Activated T-cell treated with anti-CD3 and anti-CD28 coated beads, Interleukin-2, amount 50 U/mL, for 72 hours (primary cell): ENCODE measurements around the gene AVP. TPM values are rescaled to one million over a fixed set of nuclear protein-coding genes. Genes with fewer than 3 reads are reported as not detected.
"Not testable (repeated sequence)": the region's sequence is repeated elsewhere in the genome, so short reads cannot be mapped to it uniquely, and the experiment has no call there.

Experiments used
- ATAC-seq, 2 donors: fragments of 150-1000 bp; cut with Tn5 transposase; replicated peaks in 1 of 2; 2 replicates each; pipeline ENCODE4 v1.10.0; 2021; ENCODE audit warnings: moderate library complexity in 2 of 2, mild to moderate bottlenecking in 1 of 2
- DNase-seq, 2 donors: peaks; one replicate each; pipeline ENCODE4 v3.0.0; 2021 to 2022; ENCODE audit warnings: mixed read lengths in 1 of 2
- H3K27ac Mint-ChIP-seq: one replicate; pipeline ENCODE4 v1.8.0; 2022; ENCODE audit warnings: mild to moderate bottlenecking, moderate library complexity, mixed read lengths
- H3K27me3 Mint-ChIP-seq: one replicate; pipeline ENCODE4 v1.8.0; 2022; ENCODE audit warnings: low read depth, mixed read lengths
- H3K36me3 Mint-ChIP-seq, 2 donors: one replicate each; pipeline ENCODE4 v1.8.0; 2022; ENCODE audit warnings: mixed read lengths in 2 of 2, mild to moderate bottlenecking in 1 of 2; ENCODE audit not compliant: insufficient read depth in 2 of 2
- H3K4me1 Mint-ChIP-seq: one replicate; pipeline ENCODE4 v1.8.0; 2022; ENCODE audit warnings: low read depth, mixed read lengths
- H3K4me3 Mint-ChIP-seq, 2 donors: one replicate each; pipeline ENCODE4 v1.8.0; 2022; ENCODE audit warnings: mild to moderate bottlenecking in 2 of 2, mixed read lengths in 2 of 2, moderate library complexity in 2 of 2
- H3K9me3 Mint-ChIP-seq, 2 donors: one replicate each; pipeline ENCODE4 v1.8.0; 2022; ENCODE audit warnings: mixed read lengths in 2 of 2
- total RNA-seq, 2 donors: library from RNA; stranded (reverse); gene quantifications; one replicate each; pipeline ENCODE4 v1.2.3, GENCODE V29; 2022

Gene AVP
- not detected for total RNA-seq

GRCh38 chr20:3084283-3084985, at the start of gene AVP:
Gene AVP, minus strand, starts transcription at chr20:3084724. Its CDS starts 50 bp downstream, at chr20:3084674.
- DNase-seq (no peak), ATAC-seq (no peak)
- Mint-ChIP-seq H3K36me3 (no peaks in the 10 kb centered on the region), H3K27me3 (peaks cover 41% of the 10 kb centered on the region), H3K9me3 (no peaks in the 10 kb centered on the region), H3K27ac (no peak within 1 kb of the TSS), H3K4me1 (peaks cover 11% of the 10 kb centered on the region), H3K4me3 (peak within 1 kb of the TSS; percentile 59 to 79)

- H3K27me3 Mint-ChIP-seq = no peaks in the 10 kb centered on the region
- no peak overlapping the region for H3K4me3 Mint-ChIP-seq
- DNase-seq (no peak), ATAC-seq (no peak)
- H3K9me3 Mint-ChIP-seq = no peaks in the 10 kb centered on the region
- H3K36me3 Mint-ChIP-seq = no peaks in the 10 kb centered on the region
- H3K27ac Mint-ChIP-seq = no peak overlapping the region
- H3K4me1 Mint-ChIP-seq = peaks cover 21% of the 10 kb centered on the region
These were observed 49.6 kb upstream of the AVP start for GRCh38 chr20:3134151-3134550.

GRCh38 chr20:3133155-3133554, 48.6 kb upstream of the AVP start:
- Mint-ChIP-seq H3K36me3 (no peaks in the 10 kb centered on the region), H3K27ac (no peak overlapping the region), H3K27me3 (no peaks in the 10 kb centered on the region), H3K4me1 (peaks cover 27% of the 10 kb centered on the region), H3K4me3 (no peak overlapping the region), H3K9me3 (no peaks in the 10 kb centered on the region)
- DNase-seq (no peak), ATAC-seq (no peak)

GRCh38 chr20:3130051-3130600, 45.6 kb upstream of the AVP start:
- Mint-ChIP-seq H3K4me1 (peaks cover 12% of the 10 kb centered on the region), H3K4me3 (no peak overlapping the region), H3K27me3 (no peaks in the 10 kb centered on the region), H3K36me3 (peaks cover 2% of the 10 kb centered on the region in 2 donors), H3K9me3 (peaks cover 0 to 2% of the 10 kb centered on the region in 2 donors), H3K27ac (no peak overlapping the region)
- ATAC-seq (no peak), DNase-seq (no peak)

GRCh38 chr20:3129094-3129493, 44.6 kb upstream of the AVP start:
- Mint-ChIP-seq H3K4me3 (no peak overlapping the region), H3K27ac (no peak overlapping the region), H3K36me3 (peaks cover 2 to 11% of the 10 kb centered on the region in 2 donors)

GRCh38 chr20:3128275-3128984, 43.9 kb upstream of the AVP start:
- Mint-ChIP-seq H3K27ac (no peak overlapping the region), H3K9me3 (peaks cover 1 to 2% of the 10 kb centered on the region in 2 donors), H3K4me3 (no peak overlapping the region), H3K36me3 (peaks cover 4 to 13% of the 10 kb centered on the region in 2 donors), H3K27me3 (no peaks in the 10 kb centered on the region), H3K4me1 (peaks cover 13% of the 10 kb centered on the region)
- ATAC-seq = no peak
- no peak for DNase-seq

More at GRCh38 chr20:3129094-3129493, 44.6 kb upstream of the AVP start:
- H3K4me1 Mint-ChIP-seq = peaks cover 10% of the 10 kb centered on the region
- no peaks in the 10 kb centered on the region for H3K27me3 Mint-ChIP-seq
- ATAC-seq = no peak
- no peak for DNase-seq
- peaks cover 0 to 2% of the 10 kb centered on the region in 2 donors for H3K9me3 Mint-ChIP-seq

GRCh38 chr20:3126527-3126859, 42.0 kb upstream of the AVP start:
- Mint-ChIP-seq H3K27ac (no peak overlapping the region), H3K4me1 (peaks cover 33% of the 10 kb centered on the region), H3K4me3 (no peak overlapping the region)

GRCh38 chr20:3125776-3126526, 41.4 kb upstream of the AVP start:
- not testable (repeated sequence) for H3K4me3 Mint-ChIP-seq, H3K9me3 Mint-ChIP-seq, H3K27me3 Mint-ChIP-seq, ATAC-seq, DNase-seq
- H3K36me3 Mint-ChIP-seq = peaks cover 15 to 35% of the 10 kb centered on the region in 2 donors
- H3K27ac Mint-ChIP-seq = peak overlapping the region; percentile 38
- peaks cover 38% of the 10 kb centered on the region for H3K4me1 Mint-ChIP-seq

More at GRCh38 chr20:3126527-3126859, 42.0 kb upstream of the AVP start:
- peaks cover 12 to 31% of the 10 kb centered on the region in 2 donors for H3K36me3 Mint-ChIP-seq
- H3K27me3 Mint-ChIP-seq = no peaks in the 10 kb centered on the region
- no peak for DNase-seq
- ATAC-seq = no peak
- peaks cover 1 to 2% of the 10 kb centered on the region in 2 donors for H3K9me3 Mint-ChIP-seq

- DNase-seq, H3K9me3 Mint-ChIP-seq, H3K27ac Mint-ChIP-seq, H3K4me3 Mint-ChIP-seq, ATAC-seq, H3K27me3 Mint-ChIP-seq: not testable (repeated sequence)
- H3K4me1 Mint-ChIP-seq = peaks cover 43% of the 10 kb centered on the region
- peaks cover 18 to 41% of the 10 kb centered on the region in 2 donors for H3K36me3 Mint-ChIP-seq
These were observed 40.4 kb upstream of the AVP start for GRCh38 chr20:3124773-3125560.

GRCh38 chr20:3124163-3124562, 39.6 kb upstream of the AVP start:
- DNase-seq, ATAC-seq, H3K27me3 Mint-ChIP-seq, H3K4me3 Mint-ChIP-seq, H3K9me3 Mint-ChIP-seq, H3K27ac Mint-ChIP-seq: not testable (repeated sequence)
- H3K4me1 Mint-ChIP-seq = peaks cover 41% of the 10 kb centered on the region
- H3K36me3 Mint-ChIP-seq = peaks cover 19 to 41% of the 10 kb centered on the region in 2 donors

GRCh38 chr20:3123542-3123941, 39.0 kb upstream of the AVP start:
- Mint-ChIP-seq H3K9me3 (peaks cover 1 to 2% of the 10 kb centered on the region in 2 donors), H3K4me1 (peaks cover 41% of the 10 kb centered on the region), H3K27ac (peak overlapping the region; percentile 88), H3K4me3 (peak overlapping the region in 1 of 2 donors; percentile 46), H3K36me3 (peaks cover 20 to 41% of the 10 kb centered on the region in 2 donors), H3K27me3 (no peaks in the 10 kb centered on the region)
- DNase-seq (no peak), ATAC-seq (peak in 1 of 2 donors; percentile 6)

- H3K27me3 Mint-ChIP-seq = no peaks in the 10 kb centered on the region
- peaks cover 20 to 41% of the 10 kb centered on the region in 2 donors for H3K36me3 Mint-ChIP-seq
- H3K27ac Mint-ChIP-seq = peak overlapping the region; percentile 88
- H3K4me3 Mint-ChIP-seq = peak overlapping the region; percentile 48 to 67
- ATAC-seq (no peak), DNase-seq (no peak)
- H3K4me1 Mint-ChIP-seq = peaks cover 40% of the 10 kb centered on the region
- peaks cover 1 to 2% of the 10 kb centered on the region in 2 donors for H3K9me3 Mint-ChIP-seq
These were observed 37.6 kb upstream of the AVP start for GRCh38 chr20:3121955-3122610.
